HG03442 (cell line): Measurements from ENCODE around the gene ATP6V0A1.
"Not testable (repeated sequence)": the region's sequence is repeated elsewhere in the genome, so short reads cannot be mapped to it uniquely, and the experiment has no call there.

ENCODE experiments used
- ATAC-seq: cut with Tn5 transposase; IDR thresholded peaks from one replicate; pipeline ENCODE4 v1.9.1; 2021; ENCODE audit warnings: mild to moderate bottlenecking, moderate library complexity; ENCODE audit not compliant: unreplicated experiment

The ATP6V0A1 gene

DNA sequence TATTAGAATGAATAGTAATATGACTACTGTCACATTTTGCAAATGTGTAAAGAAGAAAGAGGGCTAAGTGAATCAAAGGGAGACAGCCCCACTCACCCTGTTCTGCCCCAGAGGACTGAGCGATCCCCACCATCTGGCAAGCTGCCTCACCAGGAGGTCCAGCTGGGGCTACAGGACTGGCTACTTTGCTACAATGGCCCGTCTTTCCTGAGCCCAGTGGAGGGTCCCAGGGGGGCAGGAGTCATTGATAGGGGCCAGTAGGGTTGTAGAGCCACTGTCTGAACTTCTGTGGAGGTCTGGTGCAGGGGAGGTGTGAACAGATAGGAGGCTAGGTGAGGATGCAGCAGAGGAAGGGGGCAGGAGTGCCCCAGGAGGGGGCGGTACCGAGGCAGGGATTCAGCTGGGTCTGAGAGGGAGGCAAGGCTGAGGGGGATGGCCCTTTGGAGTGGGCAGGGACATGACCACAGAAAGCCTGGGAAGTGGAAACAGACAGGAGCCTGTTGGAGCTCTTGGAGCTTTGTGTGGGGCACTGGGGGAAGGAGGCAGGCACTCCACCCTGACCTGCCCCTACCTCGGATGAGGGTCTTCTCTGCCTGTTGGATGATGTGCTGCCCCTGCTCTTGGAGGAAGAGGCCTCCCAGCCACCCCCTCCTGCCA is 97.4 kb downstream of the ATP6V0A1 start:
- not testable (repeated sequence) for ATAC-seq

DNA sequence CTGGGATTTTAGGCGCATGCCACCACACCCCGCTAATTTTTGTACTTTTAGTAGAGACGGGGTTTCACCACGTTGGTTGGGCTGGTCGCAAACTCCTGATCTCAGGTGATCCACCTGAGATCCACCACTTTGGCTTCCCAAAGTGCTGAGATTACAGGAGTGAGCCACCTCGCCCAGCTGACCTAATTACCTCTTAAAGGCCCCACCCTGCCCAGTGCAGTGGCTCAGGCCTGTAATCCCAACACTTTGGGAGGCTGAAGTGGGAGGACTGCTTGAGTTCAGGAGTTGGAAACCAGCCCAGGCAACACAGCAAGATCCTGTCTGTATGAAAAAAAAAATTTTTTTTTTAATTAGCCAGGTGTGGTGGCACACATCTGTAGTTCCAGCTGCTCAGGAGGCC is 100.4 kb downstream of the ATP6V0A1 start:
- no peak for ATAC-seq

DNA sequence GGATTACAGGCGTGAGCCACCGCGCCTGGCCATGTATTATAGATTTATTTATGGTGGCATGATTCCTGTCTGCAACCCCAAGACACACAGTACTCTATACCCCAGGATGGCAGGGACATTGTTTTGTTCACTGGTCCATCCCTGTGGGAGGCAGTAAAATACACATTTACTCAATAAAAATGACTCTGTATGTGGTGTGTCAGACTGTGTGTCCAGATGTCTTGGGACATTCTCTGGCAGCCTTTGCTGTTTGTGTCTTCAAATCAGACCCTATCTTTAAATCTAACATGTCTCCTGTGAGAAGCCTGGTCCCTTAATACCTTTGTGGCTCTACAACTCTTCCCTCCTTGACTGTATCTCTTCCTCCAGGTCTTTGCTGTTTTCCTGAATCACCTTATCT is 101.6 kb downstream of the ATP6V0A1 start:
- no peak for ATAC-seq

DNA sequence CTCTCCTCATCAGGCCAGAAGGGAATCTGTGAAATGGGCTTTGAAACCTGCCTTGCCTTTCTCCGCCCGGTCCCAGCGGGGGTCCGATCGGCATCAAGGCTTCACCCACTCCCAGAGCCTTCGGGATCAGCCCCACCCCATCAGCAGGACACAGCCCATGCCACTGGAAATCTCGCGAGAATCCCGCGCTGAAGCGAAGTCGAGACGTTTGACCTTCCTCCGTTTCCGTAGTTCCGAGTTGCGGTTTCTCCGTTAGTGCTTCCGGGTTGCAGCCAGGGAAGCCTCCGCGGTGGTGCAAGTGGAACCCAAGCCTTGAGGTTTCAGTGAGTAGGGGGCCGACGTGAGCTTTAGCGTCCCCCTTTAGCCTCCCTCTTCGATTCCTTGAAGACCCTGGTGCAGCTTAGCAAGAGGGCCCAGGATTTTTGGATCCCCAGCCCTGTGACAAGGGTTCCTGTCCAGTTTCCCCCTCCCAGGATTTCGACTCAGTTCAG is 103.3 kb downstream of the ATP6V0A1 start, which contains the start of gene COASY:
Gene COASY (plus strand): TSS at position 252 of the 491 bp plus-strand sequence. CDS start 475 bp downstream, outside the sequence.
- ATAC-seq: peak; percentile 41

DNA sequence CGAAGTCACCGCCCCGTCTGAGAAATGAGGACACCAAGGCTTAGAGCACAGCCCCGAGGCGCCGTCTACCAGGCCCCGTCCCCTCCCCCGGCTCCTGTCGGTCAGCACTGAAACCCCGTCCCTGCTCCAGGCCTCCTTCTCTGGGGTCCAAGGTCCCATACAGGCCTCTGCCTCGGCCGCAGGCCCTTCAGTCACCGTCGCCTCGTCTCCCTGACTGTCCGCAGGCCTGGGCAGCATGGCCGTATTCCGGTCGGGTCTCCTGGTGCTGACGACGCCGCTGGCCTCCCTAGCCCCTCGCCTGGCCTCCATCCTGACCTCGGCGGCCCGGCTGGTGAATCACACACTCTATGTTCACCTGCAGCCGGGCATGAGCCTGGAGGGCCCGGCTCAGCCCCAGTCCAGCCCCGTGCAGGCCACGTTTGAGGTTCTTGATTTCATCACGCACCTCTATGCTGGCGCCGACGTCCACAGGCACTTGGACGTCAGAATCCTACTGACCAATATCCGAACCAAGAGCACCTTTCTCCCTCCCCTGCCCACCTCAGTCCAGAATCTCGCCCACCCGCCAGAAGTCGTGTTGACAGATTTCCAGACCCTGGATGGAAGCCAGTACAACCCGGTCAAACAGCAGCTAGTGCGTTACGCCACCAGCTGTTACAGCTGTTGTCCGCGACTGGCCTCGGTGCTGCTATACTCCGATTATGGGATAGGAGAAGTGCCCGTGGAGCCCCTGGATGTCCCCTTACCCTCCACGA is 103.9 kb downstream of the ATP6V0A1 start:
- no peak for ATAC-seq

DNA sequence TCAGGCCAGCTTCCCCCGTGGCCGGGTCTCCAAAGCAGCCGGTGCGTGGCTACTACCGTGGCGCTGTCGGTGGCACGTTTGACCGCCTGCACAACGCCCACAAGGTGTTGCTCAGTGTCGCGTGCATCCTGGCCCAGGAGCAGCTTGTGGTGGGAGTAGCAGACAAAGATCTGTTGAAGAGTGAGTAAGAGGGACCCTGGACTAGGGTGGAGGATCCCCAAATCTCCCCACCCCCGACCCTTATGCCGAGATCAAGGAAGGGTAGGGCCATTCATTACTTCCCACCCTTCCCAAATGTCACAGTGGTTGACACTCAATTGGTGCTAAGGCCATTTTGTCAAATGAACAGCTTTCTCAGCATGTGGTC is 104.4 kb downstream of the ATP6V0A1 start:
- ATAC-seq: no peak

DNA sequence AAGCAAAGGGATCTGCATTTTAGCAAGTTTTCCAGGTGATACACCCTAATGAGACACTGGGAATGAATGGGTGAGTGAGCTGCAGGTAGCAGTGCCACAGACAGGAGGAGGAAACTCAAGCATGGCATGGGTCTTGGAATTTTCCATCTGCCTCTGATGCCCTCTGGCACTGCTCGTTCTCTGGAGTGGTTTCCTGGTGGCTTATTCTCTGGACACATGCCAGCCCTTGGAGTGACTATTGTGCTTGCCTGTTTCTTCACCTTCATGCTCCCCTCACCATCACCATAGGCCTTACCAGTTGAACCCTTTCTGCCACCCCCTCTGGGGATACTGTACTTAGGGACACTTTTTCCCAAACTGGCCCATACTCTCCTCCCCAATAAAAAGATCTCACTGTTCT is 104.9 kb downstream of the ATP6V0A1 start:
- no peak for ATAC-seq

DNA sequence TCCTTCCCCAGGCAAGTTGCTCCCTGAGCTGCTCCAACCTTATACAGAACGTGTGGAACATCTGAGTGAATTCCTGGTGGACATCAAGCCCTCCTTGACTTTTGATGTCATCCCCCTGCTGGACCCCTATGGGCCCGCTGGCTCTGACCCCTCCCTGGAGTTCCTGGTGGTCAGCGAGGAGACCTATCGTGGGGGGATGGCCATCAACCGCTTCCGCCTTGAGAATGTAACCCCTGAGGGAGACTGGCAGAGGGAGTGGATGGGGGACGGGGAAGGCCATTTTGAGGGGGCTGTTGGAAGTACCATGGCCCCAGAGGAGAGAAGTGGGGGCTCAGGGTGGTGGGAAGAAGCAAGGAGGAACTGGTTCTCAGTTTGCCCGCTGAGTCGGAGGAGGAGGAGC is 105.3 kb downstream of the ATP6V0A1 start:
- no peak for ATAC-seq

DNA sequence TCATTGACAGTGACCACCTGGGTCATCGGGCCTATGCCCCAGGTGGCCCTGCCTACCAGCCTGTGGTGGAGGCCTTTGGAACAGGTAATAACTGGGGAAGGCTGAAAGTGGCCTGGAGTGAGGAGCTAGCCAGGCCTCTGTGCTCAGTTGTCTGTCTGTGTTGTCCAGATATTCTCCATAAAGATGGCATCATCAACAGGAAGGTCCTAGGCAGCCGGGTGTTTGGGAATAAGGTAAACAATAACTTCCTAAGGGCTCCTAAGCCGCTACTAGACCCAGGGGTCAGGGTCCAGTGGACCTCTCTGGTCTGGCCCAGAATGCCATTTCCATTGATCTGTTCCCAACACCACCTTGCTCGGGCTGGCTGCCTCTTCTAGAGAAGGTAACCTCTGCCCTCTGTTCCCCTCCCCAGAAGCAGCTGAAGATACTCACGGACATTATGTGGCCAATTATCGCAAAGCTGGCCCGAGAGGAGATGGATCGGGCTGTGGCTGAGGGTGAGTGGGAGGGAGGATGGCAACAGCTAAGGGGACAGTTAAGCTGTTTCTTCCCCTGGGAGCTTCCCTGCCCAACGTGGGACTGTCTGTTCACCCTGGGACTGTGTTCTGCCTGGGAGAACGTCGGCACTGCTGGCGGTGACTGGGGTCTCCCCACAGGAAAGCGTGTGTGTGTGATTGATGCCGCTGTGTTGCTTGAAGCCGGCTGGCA is 106.3 kb downstream of the ATP6V0A1 start:
- ATAC-seq: no peak

DNA sequence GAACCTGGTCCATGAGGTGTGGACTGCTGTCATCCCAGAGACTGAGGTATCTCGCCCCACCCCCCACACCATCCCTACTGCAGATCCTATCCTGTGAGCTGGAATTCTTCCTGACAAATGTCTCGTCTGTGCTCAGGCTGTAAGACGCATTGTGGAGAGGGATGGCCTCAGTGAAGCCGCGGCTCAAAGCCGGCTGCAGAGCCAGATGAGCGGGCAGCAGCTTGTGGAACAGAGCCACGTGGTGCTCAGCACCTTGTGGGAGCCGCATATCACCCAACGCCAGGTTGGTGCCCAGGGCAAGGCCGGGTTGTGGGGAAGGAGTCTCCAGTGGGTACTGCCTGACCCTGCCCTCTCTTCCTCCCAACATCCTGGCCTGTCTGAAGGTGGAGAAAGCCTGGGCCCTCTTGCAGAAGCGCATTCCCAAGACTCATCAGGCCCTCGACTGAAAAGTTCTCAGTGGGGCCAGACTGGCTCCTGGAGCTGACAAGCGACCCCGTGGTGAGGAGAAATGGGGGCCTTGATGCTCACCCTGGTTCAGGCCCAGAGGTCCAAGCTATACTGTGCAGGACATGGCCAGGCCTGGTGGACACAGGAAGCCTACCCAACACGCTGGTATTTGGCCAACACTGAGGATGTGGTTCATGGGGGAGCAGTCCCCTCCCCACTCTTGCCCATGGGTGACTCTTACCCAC is 107.0 kb downstream of the ATP6V0A1 start:
- no peak for ATAC-seq

DNA sequence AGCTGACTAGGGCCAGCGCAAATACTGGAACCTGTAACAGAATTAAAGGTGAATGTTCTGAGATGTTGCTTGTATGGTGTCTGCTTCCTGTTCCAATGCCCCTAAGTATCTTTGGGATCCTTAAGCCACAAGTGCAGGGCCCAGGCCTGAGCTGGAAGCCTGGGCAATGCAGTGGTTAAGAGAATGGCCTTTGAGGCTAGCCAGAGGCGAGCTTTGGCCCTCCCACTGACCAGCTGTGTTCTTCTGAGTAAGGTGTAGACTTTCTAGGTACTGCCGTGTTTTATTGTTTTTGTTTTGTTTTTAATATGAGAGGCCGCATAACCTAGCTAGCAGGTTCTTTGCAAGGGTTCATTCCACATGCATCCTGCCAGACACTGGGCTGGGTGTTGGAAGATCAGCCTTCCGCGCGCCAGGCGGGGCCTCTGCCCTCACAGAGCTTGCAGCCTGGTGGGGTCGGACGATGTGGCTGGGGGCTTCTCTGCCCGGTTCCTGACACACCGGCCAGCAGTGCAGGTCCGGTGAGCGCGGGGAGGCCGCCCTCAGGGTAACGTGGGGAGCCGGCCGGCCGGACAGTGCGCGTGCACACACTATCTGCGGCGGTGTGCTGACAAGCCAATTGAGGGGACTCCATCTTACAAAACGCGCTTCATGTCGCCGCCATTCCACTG is 107.7 kb downstream of the ATP6V0A1 start:
- no peak for ATAC-seq

DNA sequence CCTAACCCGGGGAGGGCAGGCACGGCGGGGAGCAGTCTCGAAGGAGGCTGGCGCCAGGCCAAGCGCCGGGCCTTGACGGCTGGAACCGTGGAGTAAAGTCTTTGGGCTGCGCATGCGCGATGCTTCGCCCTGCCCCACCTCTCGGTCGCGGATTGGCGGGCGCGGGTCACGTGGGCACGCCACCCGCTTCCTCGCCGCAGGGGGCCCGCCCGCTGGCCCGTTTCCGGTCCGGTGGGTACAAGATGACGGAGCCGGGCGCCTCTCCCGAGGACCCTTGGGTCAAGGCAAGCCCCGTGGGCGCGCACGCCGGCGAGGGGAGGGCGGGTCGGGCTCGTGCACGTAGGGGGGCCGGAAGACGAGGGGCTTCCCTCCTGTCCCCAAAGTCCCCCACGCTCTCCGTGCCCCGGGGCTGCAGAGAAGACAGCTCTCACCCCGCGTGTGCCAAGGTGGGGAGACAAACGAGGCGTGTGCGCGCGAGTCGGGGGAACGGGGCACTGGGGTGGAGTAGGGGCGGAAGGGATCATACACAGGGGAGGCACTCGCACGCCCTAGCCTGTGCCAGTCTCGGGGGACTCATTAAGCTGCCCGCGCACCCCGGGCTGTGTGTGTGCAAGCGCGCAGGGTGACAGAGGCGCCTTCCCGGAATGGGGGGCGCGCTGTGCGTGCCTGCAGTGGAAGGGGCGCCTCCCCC is 108.3 kb downstream of the ATP6V0A1 start, which contains the start of gene MLX:
Gene MLX (plus strand): TSS at position 218 of the 691 bp plus-strand sequence. CDS start 25 bp downstream, at position 243.
- peak; percentile 54 for ATAC-seq

DNA sequence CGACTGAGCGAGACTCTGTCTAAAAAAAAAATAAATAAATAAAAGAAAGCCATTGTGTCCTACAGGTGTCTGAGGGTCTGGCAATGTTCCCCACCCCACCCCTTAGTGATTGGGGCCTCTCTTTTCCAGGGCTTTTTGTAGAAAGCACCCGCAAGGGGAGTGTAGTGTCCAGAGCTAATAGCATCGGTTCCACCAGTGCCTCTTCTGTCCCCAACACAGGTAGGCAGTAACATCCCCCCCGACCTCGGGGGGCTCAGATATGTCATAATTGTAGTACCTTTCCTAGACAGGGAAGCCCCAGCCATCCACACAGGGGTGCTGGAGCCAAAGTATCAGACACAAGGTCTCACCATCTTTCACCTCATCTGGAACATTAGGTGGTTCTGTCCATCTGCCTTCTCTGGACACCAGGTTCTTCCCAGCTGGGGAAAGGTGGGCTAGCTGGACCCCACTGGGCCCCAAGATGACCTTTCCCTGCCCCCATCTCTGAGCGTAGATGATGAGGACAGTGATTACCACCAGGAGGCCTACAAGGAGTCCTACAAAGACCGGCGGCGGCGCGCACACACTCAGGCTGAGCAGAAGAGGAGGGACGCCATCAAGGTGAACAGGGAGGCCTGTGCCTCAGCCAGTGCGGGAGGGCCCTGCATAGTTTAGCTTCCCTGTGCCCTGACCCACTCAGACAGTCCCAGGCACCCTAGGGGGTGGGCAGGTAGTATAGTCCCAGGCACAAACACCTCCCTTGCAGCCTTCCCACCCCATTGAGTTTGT is 109.8 kb downstream of the ATP6V0A1 start:
- no peak for ATAC-seq

DNA sequence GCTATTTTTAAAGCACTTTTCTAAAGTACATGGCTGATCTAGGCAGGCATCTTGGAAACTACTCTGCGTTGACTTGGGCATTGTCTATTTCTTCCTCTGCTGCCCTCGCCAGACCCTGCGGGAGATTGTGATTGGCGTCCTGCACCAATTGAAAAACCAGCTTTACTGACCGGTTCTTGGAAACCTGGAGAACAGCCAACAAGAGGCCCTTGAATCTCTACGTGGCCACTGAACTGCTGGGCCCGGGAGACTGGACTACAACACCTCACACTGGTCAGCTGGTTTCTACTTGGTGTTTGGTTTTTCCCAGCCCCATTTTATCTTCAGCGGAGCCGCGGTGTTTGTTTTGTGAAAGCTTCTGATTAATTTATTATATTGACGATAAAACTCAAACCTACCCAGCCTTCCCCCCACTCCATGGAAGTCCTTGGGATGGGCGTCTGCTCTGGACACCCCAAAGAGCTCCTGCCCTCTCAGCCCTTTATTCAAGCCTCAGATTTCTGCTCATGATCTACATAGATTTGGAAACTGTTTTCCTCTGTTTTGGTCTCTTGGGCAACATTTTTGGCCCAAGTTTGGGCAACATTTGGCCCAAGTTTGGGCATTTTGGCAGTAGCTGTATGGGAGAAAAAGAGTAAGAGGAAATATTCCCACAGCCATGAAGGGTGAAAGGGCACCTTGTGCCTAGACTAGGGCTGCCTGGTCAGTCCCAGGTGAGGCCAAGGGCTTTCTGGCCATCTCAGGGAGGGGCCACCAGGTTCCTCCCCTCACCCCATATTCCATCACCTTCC is 113.0 kb downstream of the ATP6V0A1 start:
- no peak for ATAC-seq
